ENCODE data around the gene MOB3A. TPM values are rescaled to one million over a fixed set of nuclear protein-coding genes. Genes with fewer than 3 reads are reported as not detected.

Gene MOB3A
- total RNA-seq, 1 experiment from 2014 or later = 9.2 TPM

DNA sequence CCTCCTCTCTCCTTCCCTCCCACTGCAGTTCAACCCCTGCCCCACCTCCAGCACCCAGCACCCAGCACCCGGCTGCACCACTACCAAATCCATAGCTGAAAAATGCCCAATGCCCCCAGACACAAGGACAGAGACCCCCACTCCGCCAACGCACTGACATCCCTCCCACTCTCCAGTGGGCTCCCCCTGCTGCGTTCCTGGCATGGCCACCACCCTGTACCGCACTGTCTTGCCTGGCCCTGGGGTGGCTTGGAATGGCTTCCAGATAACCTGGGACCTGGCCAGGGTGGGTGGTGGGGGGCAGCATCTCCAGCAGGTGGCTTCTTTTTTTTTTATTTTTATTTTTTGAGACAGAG lies 39.3 kb downstream of the MOB3A start:
- Histone ChIP-seq H3K9me3 (replicated peaks) (no peaks in the 10 kb centered on the region), H3K27me3 (no peaks in the 10 kb centered on the region), H3K4me1 (peaks cover 13% of the 10 kb centered on the region; the same call in 1 of the 2 replicates), H3K4me3 (no peak overlapping the region), H3K36me3 (no peaks in the 10 kb centered on the region), H3K27ac (no peak overlapping the region)
- no peak for DNase-seq

DNA sequence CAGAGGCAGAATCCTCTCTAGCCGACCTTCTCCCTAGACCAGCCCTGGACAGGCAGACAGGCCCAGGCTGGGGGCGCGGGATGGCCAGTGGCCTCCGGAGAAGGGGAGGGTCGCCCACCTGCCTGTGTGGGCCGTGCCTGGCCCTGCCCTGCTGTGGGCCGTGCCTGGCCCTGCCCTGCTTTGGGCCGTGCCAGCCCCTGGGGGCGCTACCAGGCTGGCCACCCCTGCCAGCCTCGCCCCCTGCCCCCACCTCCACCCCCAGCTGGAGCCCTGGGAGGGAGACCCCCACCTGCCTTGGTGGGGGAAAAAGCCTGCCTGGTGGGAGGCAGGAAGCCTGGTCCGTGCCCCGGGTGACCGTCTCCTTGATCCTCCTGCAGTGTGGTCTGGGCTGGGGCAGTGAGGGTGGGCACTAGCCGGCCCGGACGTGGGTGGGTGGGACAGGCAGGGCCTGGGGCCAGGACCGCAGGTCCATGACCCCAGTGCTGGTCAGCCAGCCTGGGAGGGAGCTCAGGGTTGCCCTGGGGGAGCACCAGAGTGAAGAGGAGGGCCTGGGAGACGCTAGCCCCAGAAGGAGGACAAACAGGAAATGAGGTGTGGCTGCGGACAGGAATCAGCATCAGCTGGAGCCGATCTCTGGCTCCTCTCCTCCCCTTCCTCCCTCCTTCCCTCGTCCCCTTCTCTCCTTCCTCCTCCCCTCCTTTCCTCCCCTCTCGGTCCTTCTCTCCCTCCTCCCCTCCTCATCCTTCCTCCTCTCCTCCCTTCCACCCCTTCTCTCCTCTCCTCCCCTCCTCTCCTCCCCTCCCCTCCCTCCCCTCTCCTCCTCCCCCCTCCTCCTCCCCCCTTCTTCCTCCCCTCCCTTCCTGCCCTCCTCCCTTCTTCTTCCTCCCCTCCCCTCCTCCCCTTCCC lies 39.9 kb downstream of the MOB3A start:
- H3K4me3 ChIP-seq = peak overlapping the region; percentile 27; the same call in 1 of the 2 replicates
- no peak overlapping the region for H3K27ac ChIP-seq
- DNase-seq = peak in 1 of 2 experiments; percentile 43
- no peaks in the 10 kb centered on the region for H3K36me3 ChIP-seq
- no peaks in the 10 kb centered on the region for H3K9me3 ChIP-seq (replicated peaks)
- peaks cover 13% of the 10 kb centered on the region; the same call in 1 of the 2 replicates for H3K4me1 ChIP-seq
- no peaks in the 10 kb centered on the region for H3K27me3 ChIP-seq

DNA sequence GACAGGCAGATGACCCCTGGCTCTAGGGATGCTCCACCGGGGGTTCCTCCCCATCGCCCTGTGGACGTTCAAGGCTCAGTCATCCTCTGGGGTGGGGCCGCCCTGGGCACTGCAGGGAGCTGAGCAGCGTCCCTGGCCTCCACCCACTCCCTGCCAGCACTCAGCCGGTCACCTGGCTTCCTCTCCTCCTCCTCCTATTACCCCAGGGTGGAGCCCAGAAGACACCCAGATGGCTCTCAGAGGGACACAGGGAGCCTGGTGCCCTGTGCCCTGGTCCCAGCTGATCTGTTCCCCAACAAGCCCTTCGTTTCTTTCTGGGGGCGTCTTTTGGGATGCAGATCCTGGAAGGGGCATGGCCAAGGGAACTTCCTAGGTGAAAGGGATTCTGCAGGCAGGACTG lies 41.4 kb downstream of the MOB3A start:
- H3K9me3 ChIP-seq (replicated peaks) = no peaks in the 10 kb centered on the region
- H3K27me3 ChIP-seq = no peaks in the 10 kb centered on the region
- DNase-seq = no peak
- no peak overlapping the region for H3K4me3 ChIP-seq
- H3K27ac ChIP-seq = no peak overlapping the region
- peaks cover 2% of the 10 kb centered on the region; the same call in 1 of the 2 replicates for H3K4me1 ChIP-seq
- no peaks in the 10 kb centered on the region for H3K36me3 ChIP-seq

DNA sequence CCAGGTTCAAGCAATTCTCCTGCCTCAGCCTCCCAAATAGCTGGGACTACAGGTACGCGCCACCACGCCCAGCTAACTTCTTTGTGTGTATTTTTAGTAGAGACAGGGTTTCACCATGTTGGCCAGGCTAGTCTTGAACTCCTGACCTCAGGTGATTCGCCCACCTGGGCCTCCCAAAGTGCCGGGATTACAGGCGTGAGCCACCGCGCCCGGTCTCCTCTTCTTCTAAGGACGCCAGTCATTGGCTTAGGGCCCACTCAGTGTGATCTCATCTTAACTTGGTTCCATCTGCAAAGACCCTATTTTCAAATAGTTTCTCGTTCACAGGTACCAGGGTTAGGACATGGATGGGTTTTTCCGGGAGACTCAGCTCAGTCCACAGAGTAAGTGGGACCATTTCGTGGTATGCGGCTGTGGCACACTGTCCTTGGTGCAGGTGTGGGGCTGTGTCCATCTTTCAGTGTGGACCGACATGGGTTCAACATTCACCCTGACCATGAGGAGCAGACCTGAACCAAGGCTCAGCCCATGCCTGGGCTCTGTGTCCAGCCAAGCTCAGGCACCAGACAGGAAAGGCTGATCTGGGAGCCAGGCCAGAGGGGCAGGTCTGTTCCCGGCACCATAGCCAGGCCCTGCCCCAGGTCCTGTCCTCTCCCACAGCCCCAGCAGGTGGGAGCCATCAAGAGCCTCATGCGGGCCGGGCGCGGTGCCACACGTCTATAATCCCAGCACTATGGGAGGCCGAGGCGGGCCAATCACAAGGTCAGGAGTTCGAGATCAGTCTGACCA lies 42.3 kb downstream of the MOB3A start:
- no peak overlapping the region for H3K4me3 ChIP-seq
- no peak overlapping the region for H3K27ac ChIP-seq
- no peaks in the 10 kb centered on the region for H3K9me3 ChIP-seq (replicated peaks)
- H3K36me3 ChIP-seq = no peaks in the 10 kb centered on the region
- H3K27me3 ChIP-seq = no peaks in the 10 kb centered on the region
- no peak for DNase-seq
- H3K4me1 ChIP-seq = no peaks in the 10 kb centered on the region; the same call in 1 of the 2 replicates

DNA sequence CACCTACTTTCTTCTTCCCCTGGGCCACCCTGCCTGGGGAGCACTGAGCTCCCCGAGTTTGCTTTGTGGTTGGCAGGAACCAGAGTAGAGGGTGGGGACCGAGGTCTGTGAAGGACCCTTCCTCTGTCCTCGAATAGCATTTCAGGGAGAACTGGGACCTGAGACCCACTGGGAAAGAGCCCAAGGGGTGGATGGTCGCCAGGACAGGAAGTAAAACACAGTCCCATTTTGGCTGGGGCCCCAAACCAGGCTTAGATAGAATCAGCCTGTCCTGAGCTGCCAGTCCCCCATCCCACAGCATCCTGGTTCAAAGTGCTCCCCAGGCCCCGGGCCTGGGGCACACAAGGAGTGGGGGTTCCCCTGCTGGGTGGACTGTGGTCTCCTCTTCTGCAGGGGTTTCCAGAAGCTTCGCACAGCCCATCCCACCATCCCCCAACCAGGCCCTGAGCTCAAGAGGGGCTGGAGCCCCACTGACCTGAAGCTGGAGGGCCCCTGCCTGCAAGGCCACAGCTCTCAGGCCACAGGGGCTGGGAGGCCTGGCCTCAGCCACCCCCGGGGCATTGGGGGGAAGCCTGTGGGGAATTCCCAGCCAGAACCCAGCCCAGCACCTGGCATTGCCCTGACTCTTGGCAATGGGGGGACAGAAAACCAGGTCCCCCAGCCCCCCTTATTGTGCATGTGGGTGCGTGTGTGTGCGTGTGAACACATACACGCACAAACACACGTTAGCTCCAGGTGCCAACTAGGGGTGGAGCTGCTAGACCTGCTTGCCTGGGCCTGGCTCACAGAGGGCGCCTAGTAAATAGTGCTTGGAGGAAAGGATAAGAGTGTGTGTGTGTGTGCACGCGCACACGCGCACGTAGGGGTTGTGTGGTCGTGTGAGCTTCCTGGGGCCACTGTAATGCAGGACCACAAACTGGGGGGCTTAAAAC lies 44.1 kb downstream of the MOB3A start:
- peaks cover 9% of the 10 kb centered on the region for H3K4me1 ChIP-seq
- H3K27ac ChIP-seq = no peak overlapping the region
- H3K4me3 ChIP-seq = no peak overlapping the region

DNA sequence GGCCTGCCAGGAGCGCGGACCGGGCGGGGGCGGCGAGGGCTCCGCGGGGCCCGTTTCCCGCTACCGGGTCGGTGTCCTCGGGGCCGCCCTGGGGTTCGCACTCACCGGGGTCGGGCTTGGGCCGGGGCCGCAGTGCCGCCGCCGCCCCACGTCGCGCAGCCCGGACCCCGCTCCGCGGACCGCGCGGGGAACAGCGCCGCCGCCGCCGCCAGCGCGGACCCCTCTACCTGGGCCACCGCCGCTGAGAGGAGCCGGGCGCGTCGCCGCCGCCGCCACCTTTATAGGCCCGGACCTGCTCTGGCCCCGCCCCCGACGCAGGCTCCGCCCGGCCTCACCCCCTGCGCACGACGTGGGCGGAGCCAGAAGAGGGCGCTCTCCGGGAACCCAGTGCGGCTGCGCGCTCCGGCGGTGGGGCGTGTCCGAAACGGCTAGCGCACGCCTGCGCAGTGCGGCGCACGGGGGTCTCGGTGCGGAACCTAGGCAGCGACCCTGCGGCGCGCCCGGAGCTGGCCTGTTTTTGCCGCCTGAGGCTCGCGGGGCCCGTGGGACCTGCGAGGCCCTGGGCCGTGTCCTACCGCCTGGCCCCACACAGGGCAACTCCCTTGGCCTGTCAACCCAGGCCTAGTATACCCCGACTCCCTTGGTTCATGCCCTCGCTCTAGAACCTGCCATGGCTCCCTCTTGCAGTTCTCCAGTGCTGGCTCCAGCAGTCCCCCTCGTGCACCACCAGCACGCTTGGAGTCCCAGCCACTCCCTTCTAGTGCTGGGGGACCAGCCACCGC lies 44.9 kb downstream of the MOB3A start, which contains the start of gene MKNK2:
MKNK2 (minus strand) TSS at position 254 of the 782 bp plus-strand sequence. CDS start 393 bp downstream, outside the sequence.
- Histone ChIP-seq H3K4me3 (peak within 1 kb of the TSS; percentile 77), H3K4me1 (peaks cover 11% of the 10 kb centered on the region), H3K27me3 (no peaks in the 10 kb centered on the region), H3K9me3 (replicated peaks) (no peaks in the 10 kb centered on the region), H3K36me3 (no peaks in the 10 kb centered on the region), H3K27ac (no peak within 1 kb of the TSS)
- DNase-seq = peak; percentile 87 to 91

More for the DNA sequence above, 44.1 kb downstream of the MOB3A start:
- Histone ChIP-seq H3K9me3 (replicated peaks) (no peaks in the 10 kb centered on the region), H3K27me3 (no peaks in the 10 kb centered on the region), H3K36me3 (no peaks in the 10 kb centered on the region)
- no peak for DNase-seq

DNA sequence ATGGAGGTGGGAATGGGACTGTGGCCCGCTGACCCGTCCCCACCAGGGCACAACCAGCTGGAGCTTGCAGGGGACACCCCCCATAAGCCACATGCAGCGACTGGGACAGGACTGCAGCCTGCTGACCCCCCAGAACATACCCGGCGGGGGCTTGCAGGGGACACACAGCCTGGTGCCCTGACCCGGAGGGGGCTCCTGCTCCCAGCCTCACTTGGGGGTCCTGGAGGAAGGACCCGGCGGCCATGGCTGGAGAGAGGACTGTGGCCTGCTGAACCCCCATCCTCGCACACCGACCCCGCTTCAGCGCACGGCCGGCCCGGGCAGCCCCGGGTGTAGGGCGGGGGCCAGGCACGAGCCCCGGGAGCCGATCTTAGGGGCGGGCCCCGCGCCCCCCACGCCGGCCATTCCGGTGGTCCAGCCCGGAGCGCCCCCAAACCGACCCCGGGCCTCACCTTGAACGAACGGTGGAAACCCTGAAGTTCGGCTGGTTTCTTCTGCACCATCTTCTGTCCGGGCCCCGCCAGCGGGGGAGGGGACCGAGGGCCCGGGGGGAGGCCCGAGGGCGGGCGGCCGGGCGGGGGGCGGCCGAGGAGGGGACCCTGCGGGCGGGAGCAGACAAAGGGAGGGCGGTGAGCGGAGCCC lies 45.7 kb downstream of the MOB3A start:
- Histone ChIP-seq H3K4me1 (peaks cover 11% of the 10 kb centered on the region), H3K27ac (no peak overlapping the region), H3K4me3 (peak overlapping the region; percentile 77), H3K27me3 (no peaks in the 10 kb centered on the region), H3K36me3 (peaks cover 2% of the 10 kb centered on the region; the same call in 1 of the 2 replicates), H3K9me3 (replicated peaks) (no peaks in the 10 kb centered on the region)
- DNase-seq = no peak

DNA sequence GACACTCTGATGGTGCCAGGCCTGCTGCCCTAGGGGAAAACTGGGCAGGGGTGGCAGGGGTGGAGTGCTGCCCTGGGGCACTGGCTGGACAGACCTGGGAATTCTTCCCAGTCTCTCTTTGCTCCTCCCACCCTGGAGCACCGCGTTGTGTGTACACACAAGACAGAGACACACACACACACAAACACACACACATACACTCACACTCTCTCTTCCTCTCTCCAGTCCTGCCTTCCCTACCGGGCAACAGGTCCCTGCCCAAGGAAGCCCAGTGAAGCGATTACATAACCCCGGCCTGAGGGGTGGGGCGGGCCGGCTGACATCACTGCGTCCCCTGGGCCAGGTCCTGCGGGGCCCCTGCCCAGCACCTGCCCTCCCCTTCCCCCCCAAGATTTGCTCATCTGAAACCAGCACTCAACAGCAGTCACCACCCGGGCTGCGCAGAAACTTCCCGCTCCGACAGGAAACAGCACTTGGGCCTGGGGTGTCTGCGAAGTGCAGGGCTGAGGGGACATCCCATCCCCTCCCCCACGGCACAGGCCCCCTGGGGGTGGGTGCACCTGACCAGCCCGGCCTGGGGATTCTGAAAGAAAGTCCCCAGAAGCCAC lies 46.3 kb downstream of the MOB3A start:
- peak overlapping the region; percentile 77 for H3K4me3 ChIP-seq
- peaks cover 2% of the 10 kb centered on the region; the same call in 1 of the 2 replicates for H3K36me3 ChIP-seq
- no peaks in the 10 kb centered on the region for H3K9me3 ChIP-seq (replicated peaks)
- peaks cover 11% of the 10 kb centered on the region for H3K4me1 ChIP-seq
- no peaks in the 10 kb centered on the region for H3K27me3 ChIP-seq
- H3K27ac ChIP-seq = no peak overlapping the region
- peak; percentile 58 to 59 for DNase-seq

DNA sequence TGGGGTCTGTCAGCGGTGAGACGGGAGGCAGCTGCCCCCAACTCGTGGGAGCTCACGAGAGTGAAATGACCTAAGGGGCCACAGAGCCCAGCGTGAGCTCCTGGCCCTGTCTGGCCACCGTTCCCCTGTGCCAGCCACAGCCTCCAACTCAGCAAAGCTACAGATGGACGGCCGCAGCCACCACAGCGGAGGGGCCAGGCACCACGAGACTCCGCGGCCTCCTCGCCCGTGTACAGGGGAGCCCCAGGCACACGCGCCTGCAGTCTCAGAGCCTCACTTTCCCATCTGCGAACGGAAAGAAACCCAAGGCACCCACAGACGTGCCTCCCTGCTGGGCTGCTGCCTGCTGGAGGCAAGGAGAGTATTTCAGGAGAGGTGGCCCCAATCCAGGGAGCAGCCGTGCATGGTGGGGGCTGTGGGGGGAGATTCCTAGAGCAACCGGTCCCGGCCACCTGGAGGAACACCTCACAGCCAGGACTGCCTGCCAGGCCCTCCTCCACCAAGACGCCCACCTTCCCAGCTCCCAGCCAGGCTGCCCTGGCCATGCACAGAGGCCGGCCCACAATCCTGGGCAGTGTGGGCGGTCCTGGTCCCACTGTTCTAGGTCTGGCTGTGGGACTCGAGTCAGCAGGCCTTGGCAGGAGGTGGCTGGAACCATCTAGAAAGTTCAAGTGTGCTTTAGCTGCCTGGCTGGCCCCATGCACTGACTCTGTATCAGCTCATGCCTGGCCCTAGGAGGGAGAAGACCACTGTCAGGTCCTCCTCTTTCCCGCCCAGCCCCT lies 47.0 kb downstream of the MOB3A start:
- peaks cover 2% of the 10 kb centered on the region; the same call in 1 of the 2 replicates for H3K36me3 ChIP-seq

DNA sequence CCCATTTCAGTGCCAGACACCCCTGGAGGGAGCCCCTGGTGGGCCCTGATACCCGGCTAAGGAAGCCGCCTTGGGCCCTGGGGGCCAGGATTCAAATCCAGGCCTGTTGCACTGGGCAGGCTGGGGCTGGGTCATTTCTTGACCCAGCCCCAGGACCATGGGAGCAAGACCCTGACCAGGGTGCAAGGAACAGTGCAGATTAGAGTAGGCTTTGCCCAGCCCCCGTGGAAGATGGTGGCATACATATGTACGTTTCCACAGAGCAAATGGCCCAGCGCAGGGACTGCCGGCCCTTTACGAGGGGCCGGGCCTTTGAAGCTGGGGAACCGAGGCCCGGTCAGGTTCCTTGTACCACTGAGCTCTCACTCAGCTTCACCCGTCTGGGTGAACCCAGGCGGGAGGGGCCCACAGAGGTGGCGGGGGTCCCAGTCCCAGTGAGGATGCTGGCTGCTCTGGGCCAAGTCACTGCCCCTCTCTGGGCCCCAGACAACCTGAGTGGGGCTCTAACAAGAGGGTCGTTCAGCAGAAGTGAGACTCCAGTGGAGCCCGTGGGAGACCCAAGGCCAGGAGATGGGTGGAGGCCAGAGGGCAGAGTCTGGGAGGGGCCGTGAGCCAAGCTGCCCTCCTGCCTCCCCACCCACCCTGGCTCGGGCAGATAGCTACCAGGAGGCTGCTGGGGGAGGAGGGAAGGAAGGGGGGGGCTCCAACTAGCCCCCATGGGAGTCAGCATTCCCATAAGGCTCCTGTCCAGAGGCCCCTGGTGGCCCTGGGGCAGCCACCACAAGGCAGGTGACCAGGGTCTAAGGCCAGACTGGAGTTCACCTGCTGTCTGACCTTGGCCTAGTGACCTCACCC lies 47.8 kb downstream of the MOB3A start:
- no peak for DNase-seq
- no peaks in the 10 kb centered on the region for H3K27me3 ChIP-seq
- H3K36me3 ChIP-seq = peaks cover 2% of the 10 kb centered on the region; the same call in 1 of the 2 replicates
- no peaks in the 10 kb centered on the region for H3K9me3 ChIP-seq (replicated peaks)
- peaks cover 11% of the 10 kb centered on the region for H3K4me1 ChIP-seq
- H3K4me3 ChIP-seq = no peak overlapping the region
- no peak overlapping the region for H3K27ac ChIP-seq

More for the DNA sequence above, 47.0 kb downstream of the MOB3A start:
- Histone ChIP-seq H3K27ac (no peak overlapping the region), H3K27me3 (no peaks in the 10 kb centered on the region), H3K9me3 (replicated peaks) (no peaks in the 10 kb centered on the region), H3K4me3 (no peak overlapping the region; the same call in 1 of the 2 replicates), H3K4me1 (peaks cover 11% of the 10 kb centered on the region)
- DNase-seq = no peak

DNA sequence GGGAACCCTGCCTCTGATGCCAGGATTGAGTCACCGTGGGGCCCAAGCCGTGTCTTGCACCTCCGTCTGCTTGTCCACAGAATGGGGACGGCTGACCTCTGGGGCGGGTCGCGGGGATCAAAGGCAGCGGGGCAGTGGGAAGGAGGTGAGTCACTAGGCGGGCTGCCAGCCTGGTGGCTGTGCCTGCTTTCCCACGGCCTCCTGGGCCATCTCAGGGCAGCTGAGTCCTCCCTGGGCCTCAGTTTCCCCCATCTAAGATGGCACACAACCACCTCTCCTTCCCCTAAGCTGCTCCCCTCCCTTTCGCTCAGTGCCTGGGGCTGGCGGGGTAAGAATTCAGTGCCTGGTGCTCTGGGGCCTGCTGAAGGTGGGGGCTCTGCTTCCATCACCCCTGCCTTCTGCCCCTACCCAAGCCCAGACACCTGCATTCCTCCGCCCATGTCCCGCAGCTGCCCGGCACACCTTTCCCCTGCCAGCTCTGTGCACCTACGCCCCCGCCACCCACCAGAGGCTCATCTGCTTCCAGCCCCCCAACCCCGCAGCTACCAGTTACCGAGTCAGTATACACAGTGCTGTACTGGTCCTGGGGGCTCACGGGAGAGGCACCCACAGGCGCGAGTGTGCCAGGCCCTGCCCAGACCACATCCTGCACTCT lies 48.5 kb downstream of the MOB3A start:
- H3K27me3 ChIP-seq = no peaks in the 10 kb centered on the region
- H3K36me3 ChIP-seq = peaks cover 3% of the 10 kb centered on the region; the same call in 1 of the 2 replicates
- no peak overlapping the region for H3K4me3 ChIP-seq
- DNase-seq = peak; percentile 59 to 68
- peaks cover 11% of the 10 kb centered on the region for H3K4me1 ChIP-seq
- H3K27ac ChIP-seq = no peak overlapping the region
- no peaks in the 10 kb centered on the region for H3K9me3 ChIP-seq (replicated peaks)

Measured in SJCRH30 (cell line).